ENCODE results near the gene CAMKK2. TPM values are rescaled to one million over a fixed set of nuclear protein-coding genes. Genes with fewer than 3 reads are reported as not detected.

The CAMKK2 gene
- total RNA-seq, 4 donors from 2014 or later, result 25.1 to 43.7 (median 30.9) TPM

GRCh38 chr12:121202407-121203355 is 93.8 kb downstream of the CAMKK2 start:
- no peak for TF ChIP-seq CTCF (IDR thresholded peaks at IDR 0.05; ENCODE audit: low read depth)

- no peak for TF ChIP-seq CTCF (IDR thresholded peaks at IDR 0.05; ENCODE audit: low read depth)
Measured at GRCh38 chr12:121198949-121199348, 97.6 kb downstream of the CAMKK2 start.

GRCh38 chr12:121196902-121197301 is 99.6 kb downstream of the CAMKK2 start:
- TF ChIP-seq CTCF (IDR thresholded peaks at IDR 0.05; ENCODE audit: low read depth), result no peak

- TF ChIP-seq CTCF (IDR thresholded peaks at IDR 0.05; ENCODE audit: low read depth), result no peak
Measured at GRCh38 chr12:121191151-121191550, 105.4 kb downstream of the CAMKK2 start.

GRCh38 chr12:121190523-121191031 is 105.9 kb downstream of the CAMKK2 start:
- TF ChIP-seq CTCF (IDR thresholded peaks at IDR 0.05; ENCODE audit: low read depth), result no peak

GRCh38 chr12:121189619-121190155 is 106.8 kb downstream of the CAMKK2 start:
- TF ChIP-seq CTCF (IDR thresholded peaks at IDR 0.05; ENCODE audit: low read depth), result no peak

GRCh38 chr12:121189131-121189530 is 107.4 kb downstream of the CAMKK2 start:
- TF ChIP-seq CTCF (IDR thresholded peaks at IDR 0.05; ENCODE audit: low read depth), result no peak

Data from subcutaneous adipose tissue (tissue), 4 donors.